Measurements from ENCODE around the gene PPP2R5C.

DNA sequence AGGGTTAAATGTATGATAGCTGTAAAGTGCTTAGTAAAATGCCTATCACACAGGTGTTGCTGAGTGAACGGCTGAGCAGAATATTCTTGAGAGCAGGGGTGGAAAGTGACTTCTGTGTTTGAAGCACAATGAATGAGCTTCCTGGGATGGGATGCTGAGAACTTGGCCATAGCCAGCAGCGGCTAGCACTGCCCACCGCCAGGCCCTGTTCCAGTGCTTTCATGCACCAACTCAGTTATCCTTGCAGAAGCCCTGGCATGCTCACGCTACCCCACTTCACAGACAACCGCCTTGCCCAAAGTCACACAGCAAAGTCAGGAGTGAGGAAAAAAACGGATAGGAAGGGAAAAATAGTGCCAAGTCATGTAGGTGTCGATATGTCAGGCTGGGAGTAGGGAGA is 213.7 kb downstream of the PPP2R5C start:
- TF ChIP-seq, protein P1, sequence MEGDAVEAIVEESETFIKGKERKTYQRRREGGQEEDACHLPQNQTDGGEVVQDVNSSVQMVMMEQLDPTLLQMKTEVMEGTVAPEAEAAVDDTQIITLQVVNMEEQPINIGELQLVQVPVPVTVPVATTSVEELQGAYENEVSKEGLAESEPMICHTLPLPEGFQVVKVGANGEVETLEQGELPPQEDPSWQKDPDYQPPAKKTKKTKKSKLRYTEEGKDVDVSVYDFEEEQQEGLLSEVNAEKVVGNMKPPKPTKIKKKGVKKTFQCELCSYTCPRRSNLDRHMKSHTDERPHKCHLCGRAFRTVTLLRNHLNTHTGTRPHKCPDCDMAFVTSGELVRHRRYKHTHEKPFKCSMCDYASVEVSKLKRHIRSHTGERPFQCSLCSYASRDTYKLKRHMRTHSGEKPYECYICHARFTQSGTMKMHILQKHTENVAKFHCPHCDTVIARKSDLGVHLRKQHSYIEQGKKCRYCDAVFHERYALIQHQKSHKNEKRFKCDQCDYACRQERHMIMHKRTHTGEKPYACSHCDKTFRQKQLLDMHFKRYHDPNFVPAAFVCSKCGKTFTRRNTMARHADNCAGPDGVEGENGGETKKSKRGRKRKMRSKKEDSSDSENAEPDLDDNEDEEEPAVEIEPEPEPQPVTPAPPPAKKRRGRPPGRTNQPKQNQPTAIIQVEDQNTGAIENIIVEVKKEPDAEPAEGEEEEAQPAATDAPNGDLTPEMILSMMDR (IDR thresholded peaks at IDR 0.05), result no peak
- TF ChIP-seq POLR2A (IDR thresholded peaks at IDR 0.05), result no peak
- TF ChIP-seq POLR2AphosphoS5 (IDR thresholded peaks at IDR 0.05), result no peak
